Measurements from ENCODE around the gene COX6B1. TPM values are rescaled to one million over a fixed set of nuclear protein-coding genes. Genes with fewer than 3 reads are reported as not detected.

COX6B1 gene
- total and polyA plus RNA-seq, 2 of the 8 experiments (the other 6 are each of a cell fraction or from before 2014, with no cell fraction given): 437 to 1,052 TPM

DNA sequence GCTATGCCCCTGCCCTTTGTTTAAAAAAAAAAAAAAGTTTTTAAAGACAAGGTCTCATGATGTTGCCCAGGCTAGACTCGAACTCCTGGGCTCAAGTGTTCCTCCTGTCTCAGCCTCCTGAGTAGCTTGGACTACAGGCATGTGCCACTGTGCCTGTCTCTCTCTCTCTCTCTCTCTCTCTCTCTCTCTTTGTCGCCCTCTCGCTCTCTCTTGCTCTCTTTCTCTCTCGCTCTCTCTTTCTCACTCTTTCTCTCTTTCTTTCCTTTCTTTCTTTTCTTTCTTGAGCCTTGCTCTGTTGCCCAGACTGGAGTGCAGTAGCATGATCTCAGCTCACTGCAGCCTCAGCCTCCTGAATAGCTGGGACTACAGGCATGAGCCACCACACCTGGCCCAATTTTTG lies 7.5 kb downstream of the COX6B1 start:
- no peak overlapping the region for H4K8ac ChIP-seq (ENCODE audit: extremely low read depth, insufficient read depth, low read length)

More for the DNA sequence above, 7.5 kb downstream of the COX6B1 start:
- H3K79me2 ChIP-seq (ENCODE audit: control insufficient read depth in 1 of 2, insufficient read depth in 2 of 2, low read length in 2 of 2): 0 out of 4 replicates have a peak, but pooled peaks cover 0 to 2% of the 10 kb centered on the region in 2 experiments
- no peak overlapping the region for H3K4me3 ChIP-seq (ENCODE audit: extremely low read depth in 1 of 4, insufficient read depth in 2 of 4, low read depth in 3 of 4, low read length in 4 of 4)
- H3K36me3 ChIP-seq (ENCODE audit: control insufficient read depth in 2 of 4, insufficient read depth in 4 of 4, low read length in 3 of 4): peaks cover 9 to 54% (median 37%) of the 10 kb centered on the region in 4 experiments
- peaks cover 0 to 2% of the 10 kb centered on the region in 2 experiments; a peak in 1 of 4 replicates for H3K9me3 ChIP-seq (ENCODE audit: insufficient read depth in 2 of 2, low read depth in 1 of 2, low read length in 1 of 2)
- no peak overlapping the region for H2BK12ac ChIP-seq (ENCODE audit: low read depth, low read length)
- DNase-seq (ENCODE audit: low read depth in 1 of 2, low spot score in 2 of 2): no peak
- no peak overlapping the region for H3K56ac ChIP-seq (replicated peaks; ENCODE audit: insufficient read length, low read depth, low read length)
- no peaks in the 10 kb centered on the region for H3K27me3 ChIP-seq (replicated peaks in 1 of 4; ENCODE audit: control insufficient read depth in 3 of 4, extremely low read depth in 1 of 4, insufficient read depth in 3 of 4, low read length in 3 of 4)
- H4K91ac ChIP-seq (replicated peaks; ENCODE audit: insufficient read length, low read length): no peak overlapping the region
- H4K20me1 ChIP-seq (replicated peaks in 1 of 2; ENCODE audit: control insufficient read depth in 1 of 2, insufficient read depth in 2 of 2, low read length in 2 of 2): peaks cover 0 to 16% of the 10 kb centered on the region in 2 experiments
- H2BK120ac ChIP-seq (replicated peaks; ENCODE audit: low read depth, low read length): no peak overlapping the region
- H4K5ac ChIP-seq (ENCODE audit: insufficient read length, low read depth, low read length): no peak overlapping the region
- H2AFZ ChIP-seq (ENCODE audit: low read length): no peak overlapping the region
- H3K23ac ChIP-seq (ENCODE audit: insufficient read length): no peak overlapping the region
- H3K4me2 ChIP-seq (ENCODE audit: insufficient read depth in 1 of 2, low read depth in 2 of 2, low read length in 2 of 2): no peak overlapping the region
- peaks cover 2% of the 10 kb centered on the region; the same call in 1 of the 2 replicates for H3K79me1 ChIP-seq (ENCODE audit: low read depth, low read length)
- no peak overlapping the region for H3K9ac ChIP-seq (replicated peaks in 1 of 4; ENCODE audit: extremely low read depth in 1 of 4, low read depth in 3 of 4, low read length in 3 of 4)
- FAIRE-seq: no peak
- H3K4me1 ChIP-seq (replicated peaks in 1 of 4; ENCODE audit: control insufficient read depth in 3 of 4, insufficient read depth in 4 of 4, low read length in 3 of 4): no peaks in the 10 kb centered on the region
- no peaks in the 10 kb centered on the region for H3K23me2 ChIP-seq (ENCODE audit: low read depth, low read length)
- H3K4ac ChIP-seq (replicated peaks; ENCODE audit: insufficient read length, low read depth, low read length): no peak overlapping the region
- 65% methylated on average over 4 of the region's 4 CpGs; no CpG with 5 or more reads in 1 of the 2 experiments for WGBS, 2 experiments (ENCODE audit: extremely low coverage in 1 of 2, insufficient coverage in 1 of 2, insufficient read length in 1 of 2, insufficient replicate concordance in 2 of 2, low coverage in 1 of 2, low lambda C conversion rate in 2 of 2, missing lambda C conversion rate in 1 of 2)
- H2BK5ac ChIP-seq (ENCODE audit: low read depth, low read length): no peak overlapping the region
- H3K18ac ChIP-seq (ENCODE audit: extremely low read depth, low read length): no peak overlapping the region
- ChIA-PET POLR2A (ENCODE audit: partially characterized antibody) (interaction anchor here (0.6 kb wide), 2 partner anchors 16 to 70 kb away, joined by 3 read pairs; no protein-coding TSS in a partner anchor), CTCF (ENCODE audit: partially characterized antibody) (interaction anchor here (0.8 to 3.3 kb wide), 7 partner anchors 14 to 303 kb away, joined by 3 to 15 read pairs (median 3); no protein-coding TSS in a partner anchor)
- no peak for TF ChIP-seq YY1 (IDR thresholded peaks at IDR 0.05; ENCODE audit: low read depth, low read length)
- TF ChIP-seq EP300 (IDR thresholded peaks at IDR 0.05; ENCODE audit: borderline replicate concordance in 1 of 2, low read depth in 2 of 2, low read length in 2 of 2): no peak
- no peak for TF ChIP-seq FOSL1 (IDR thresholded peaks at IDR 0.05; ENCODE audit: insufficient read depth, low read depth, low read length)
- no peak for TF ChIP-seq MAFK (IDR thresholded peaks at IDR 0.05; ENCODE audit: low read depth, low read length)
- H2BK20ac ChIP-seq (ENCODE audit: low read length): no peak overlapping the region
- H2BK15ac ChIP-seq (ENCODE audit: low read length): no peak overlapping the region
- H3K27ac ChIP-seq (ENCODE audit: low read depth, low read length): no peak overlapping the region
- H2AK5ac ChIP-seq (ENCODE audit: low read depth, low read length): no peak overlapping the region
- H3K14ac ChIP-seq (ENCODE audit: insufficient read length): no peak overlapping the region
